ENCODE data around the gene GLTPD2.

GLTPD2 gene

GRCh38 chr17:4788807-4789700, at the start of gene GLTPD2:
GLTPD2 (plus strand) TSS chr17:4788964; CDS start chr17:4789012, 48 bp downstream.
- no peak for DNase-seq (ENCODE audit: low spot score)

DNA sequence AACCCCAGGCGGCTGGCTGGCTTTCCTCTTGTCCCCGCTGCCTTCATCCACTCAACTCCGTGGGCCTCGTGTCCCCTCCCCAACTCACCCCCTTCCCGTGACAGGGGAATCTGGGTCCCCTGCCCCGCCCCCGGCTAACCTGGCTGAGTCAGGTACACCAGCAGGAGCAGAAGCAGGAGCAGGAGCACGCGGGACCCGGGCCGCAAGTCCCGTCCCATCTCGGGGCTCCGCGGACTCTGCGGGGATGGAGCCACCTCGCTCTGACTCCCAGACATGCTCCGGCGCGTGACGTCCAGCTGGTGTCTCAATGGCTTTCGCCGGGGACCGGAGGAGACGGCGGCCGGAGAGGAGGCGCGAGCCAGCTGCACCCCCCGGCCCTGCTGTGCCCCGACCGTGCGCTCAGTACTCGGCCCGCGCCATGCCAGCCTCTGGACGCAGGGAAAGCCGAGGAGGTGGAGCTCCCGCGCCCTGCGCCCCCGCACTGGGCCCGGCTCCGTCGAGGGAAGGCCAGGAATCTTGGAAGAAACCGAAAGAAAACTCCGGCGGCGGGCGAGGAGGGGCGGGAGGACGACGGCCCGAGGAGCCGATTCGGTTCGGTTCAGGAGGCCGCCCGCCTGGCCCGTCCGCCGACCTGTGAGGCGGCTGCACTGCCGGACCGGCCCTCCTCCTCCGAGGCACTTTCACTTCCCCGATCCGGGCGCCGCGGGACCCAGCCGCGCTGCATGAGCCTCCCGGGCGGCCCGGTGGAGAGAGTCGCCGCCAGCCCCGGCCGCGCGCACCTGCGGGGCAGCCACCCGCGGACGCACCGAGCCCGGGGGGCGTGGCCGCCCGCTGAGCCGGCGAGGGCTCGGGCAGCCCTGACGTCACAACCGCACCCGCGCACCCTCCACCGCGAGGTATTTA, 49.4 kb upstream of the GLTPD2 start, which contains the start of the genes CXCL16 and ZMYND15:
TSS of gene CXCL16 (minus strand) at position 807 of the 903 bp plus-strand sequence. CDS start at position 218, 589 bp downstream.
TSS of gene ZMYND15 (plus strand) at position 712 of the 903 bp plus-strand sequence. CDS start 716 bp downstream, outside the sequence.
- DNase-seq (ENCODE audit: low spot score), result no peak

GRCh38 chr17:4740025-4740351, 48.8 kb upstream of the GLTPD2 start:
- no peak for DNase-seq (ENCODE audit: low spot score)

- no peak for DNase-seq (ENCODE audit: low spot score)
Observed at GRCh38 chr17:4740584-4740983, 48.2 kb upstream of the GLTPD2 start.

- DNase-seq (ENCODE audit: low spot score), result no peak
Observed at GRCh38 chr17:4741544-4741943, 47.2 kb upstream of the GLTPD2 start.

- no peak for DNase-seq (ENCODE audit: low spot score)
Observed at GRCh38 chr17:4742133-4742532, 46.6 kb upstream of the GLTPD2 start.

- no peak for DNase-seq (ENCODE audit: low spot score)
Observed at GRCh38 chr17:4742629-4743028, 46.1 kb upstream of the GLTPD2 start.

DNA sequence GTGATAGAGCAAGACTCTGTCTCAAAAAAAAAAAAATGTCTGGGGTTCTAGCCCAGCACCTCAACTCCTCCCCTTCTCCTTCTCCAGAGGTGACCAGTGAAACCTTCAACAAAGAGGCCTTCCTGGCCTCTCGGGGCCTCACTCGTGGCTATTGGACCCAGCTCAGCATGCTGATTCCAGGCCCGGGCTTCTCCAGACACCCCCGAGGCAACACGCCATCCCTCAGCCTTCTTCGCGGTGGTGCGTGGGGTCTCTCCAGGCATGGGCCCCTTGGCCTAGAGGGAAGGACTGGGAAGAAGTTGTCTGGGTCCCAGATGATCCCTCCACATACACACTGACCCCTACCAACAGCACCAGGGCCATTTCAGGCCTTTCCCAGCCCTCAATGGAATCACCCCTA, 45.5 kb upstream of the GLTPD2 start:
- DNase-seq (ENCODE audit: low spot score), result no peak

DNA sequence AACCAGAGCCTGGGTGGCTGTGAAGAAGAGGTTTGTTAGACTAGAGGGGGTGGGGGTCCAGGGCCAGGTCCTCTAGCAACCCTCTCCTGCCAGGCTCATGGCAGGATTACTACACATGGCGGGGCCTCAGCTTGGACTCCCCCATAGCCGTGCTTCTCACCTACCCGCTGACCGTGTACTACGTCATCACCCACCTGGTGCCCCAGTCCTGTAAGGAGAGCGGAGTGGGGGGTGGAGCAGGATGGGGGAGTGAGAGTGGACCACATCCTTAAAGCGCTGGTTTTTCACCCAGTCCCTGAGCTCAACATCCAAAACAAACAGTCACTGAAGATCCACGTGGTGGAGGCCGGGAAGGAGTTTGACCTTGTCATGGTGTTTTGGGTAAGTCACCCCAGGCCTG, 44.9 kb upstream of the GLTPD2 start:
- no peak for DNase-seq (ENCODE audit: low spot score)

- no peak for DNase-seq (ENCODE audit: low spot score)
Observed at GRCh38 chr17:4744999-4745969, 43.5 kb upstream of the GLTPD2 start.

DNA sequence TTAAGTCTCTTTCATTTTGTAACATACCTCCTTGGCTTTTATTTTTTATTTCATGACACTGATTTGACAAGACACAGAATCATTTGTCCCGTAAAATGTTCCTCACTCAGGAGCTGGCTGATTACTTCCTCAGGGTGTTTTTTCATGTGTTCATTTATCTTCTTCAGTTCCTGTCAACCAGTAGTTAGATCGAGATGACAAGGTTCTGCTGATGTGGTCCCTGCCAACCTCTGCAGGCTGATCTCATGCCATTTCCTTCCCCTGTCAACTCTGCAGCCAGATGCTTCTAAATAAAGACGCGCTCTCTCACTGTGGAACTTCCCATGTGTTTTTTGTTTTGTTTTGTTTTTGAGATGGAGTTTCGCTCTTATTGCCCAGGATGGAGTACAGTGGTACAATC, 40.9 kb upstream of the GLTPD2 start:
- DNase-seq (ENCODE audit: low spot score), result peak; percentile 71

DNA sequence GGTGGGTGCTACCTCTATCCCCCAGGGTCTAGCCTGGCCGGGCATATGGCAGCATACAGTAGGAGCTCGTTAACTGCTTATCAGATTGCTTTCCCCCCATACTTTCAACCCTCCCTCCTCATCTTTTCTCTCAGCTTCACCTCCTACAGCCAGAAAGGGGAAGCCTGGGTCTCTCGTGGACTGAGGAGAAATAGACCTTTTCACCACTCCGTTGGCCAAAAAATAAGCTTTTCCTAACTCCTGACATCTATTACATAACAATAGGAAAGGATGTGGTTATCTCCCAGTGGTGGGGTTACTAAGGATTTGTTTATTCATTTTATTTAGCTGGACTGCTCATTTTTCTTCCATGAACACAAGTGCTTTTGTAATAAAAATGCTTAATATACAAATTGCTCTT, 40.1 kb upstream of the GLTPD2 start:
- no peak for DNase-seq (ENCODE audit: low spot score)

GRCh38 chr17:4750606-4751005, 38.2 kb upstream of the GLTPD2 start:
- no peak for DNase-seq (ENCODE audit: low spot score)

DNA sequence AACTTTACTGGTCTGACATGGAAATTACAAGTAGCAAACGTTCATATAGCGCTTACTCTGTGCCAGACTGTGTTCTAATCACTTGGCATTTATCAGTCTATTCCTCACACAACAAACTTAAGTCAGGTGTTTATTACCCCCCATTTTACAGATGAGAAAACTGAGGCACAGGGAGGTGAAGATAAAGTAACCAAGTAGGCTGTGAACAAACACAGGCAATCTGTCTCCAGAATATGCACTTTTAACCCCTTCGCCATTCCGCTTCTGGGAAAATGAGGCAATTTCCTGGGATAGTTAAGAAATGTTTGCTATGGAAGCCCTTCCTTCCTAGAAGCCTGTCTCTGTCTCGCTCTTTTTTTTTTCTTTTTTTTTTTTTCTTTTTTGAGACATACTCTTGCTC, 36.8 kb upstream of the GLTPD2 start:
- no peak for DNase-seq (ENCODE audit: low spot score)

- no peak for DNase-seq (ENCODE audit: low spot score)
Observed at GRCh38 chr17:4753392-4753791, 35.4 kb upstream of the GLTPD2 start.

DNA sequence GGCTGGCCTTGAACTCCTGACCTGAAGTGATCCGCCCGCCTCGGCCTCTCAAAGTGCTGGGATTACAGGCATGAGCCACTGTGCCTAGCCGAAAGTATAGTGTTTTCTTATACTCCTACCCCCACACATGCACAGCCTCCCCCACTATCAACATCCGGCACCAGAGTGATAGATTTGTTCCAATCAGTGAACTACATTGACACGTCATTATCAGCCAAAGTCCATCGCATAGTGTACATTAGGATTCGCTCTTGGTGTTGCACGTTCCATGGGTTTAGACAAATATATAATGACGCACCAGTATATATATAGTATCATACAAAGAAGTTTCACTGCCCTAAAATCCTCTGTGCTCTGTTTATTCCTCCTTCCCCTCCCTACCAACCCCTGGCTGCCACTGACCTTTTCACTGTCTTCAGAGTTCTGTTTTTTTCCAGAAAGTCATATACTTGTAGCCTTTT, 29.0 kb upstream of the GLTPD2 start:
- no peak for DNase-seq (ENCODE audit: low spot score)

- DNase-seq (ENCODE audit: low spot score), result peak; percentile 71
Observed at GRCh38 chr17:4764595-4764994, 24.2 kb upstream of the GLTPD2 start.

GRCh38 chr17:4766201-4766600, 22.6 kb upstream of the GLTPD2 start:
- DNase-seq (ENCODE audit: low spot score), result no peak

GRCh38 chr17:4766723-4767122, 22.0 kb upstream of the GLTPD2 start:
- no peak for DNase-seq (ENCODE audit: low spot score)

- no peak for DNase-seq (ENCODE audit: low spot score)
Observed at GRCh38 chr17:4768298-4768697, 20.5 kb upstream of the GLTPD2 start.

DNA sequence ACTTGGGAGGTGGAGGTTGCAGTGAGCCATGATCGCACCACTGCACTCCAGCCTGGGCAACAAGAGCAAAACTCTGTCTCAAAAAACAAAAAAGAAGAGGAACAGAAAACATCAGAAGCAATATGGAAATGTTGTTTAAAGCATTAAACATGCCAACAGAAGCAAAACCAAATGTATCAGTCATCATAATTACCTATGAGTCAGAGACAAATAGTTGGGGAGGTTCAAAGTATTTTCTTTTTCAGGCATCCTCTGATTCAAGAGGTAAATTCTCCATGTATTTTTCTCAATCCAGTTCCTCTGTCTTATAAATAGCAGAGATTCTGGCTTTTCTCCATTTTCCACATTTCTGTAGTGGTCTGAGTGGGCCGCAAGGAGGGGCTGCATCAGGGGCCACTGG, 19.1 kb upstream of the GLTPD2 start:
- no peak for DNase-seq (ENCODE audit: low spot score)

Measured in Ammon's horn (tissue), 1 donor.